GM21529 (cell line): Measurements from ENCODE around the gene ANKFN1.

Experiments used
- ATAC-seq: cut with Tn5 transposase; IDR thresholded peaks from one replicate; pipeline ENCODE4 v1.9.1; 2021; ENCODE audit not compliant: unreplicated experiment

The ANKFN1 gene, protein sequence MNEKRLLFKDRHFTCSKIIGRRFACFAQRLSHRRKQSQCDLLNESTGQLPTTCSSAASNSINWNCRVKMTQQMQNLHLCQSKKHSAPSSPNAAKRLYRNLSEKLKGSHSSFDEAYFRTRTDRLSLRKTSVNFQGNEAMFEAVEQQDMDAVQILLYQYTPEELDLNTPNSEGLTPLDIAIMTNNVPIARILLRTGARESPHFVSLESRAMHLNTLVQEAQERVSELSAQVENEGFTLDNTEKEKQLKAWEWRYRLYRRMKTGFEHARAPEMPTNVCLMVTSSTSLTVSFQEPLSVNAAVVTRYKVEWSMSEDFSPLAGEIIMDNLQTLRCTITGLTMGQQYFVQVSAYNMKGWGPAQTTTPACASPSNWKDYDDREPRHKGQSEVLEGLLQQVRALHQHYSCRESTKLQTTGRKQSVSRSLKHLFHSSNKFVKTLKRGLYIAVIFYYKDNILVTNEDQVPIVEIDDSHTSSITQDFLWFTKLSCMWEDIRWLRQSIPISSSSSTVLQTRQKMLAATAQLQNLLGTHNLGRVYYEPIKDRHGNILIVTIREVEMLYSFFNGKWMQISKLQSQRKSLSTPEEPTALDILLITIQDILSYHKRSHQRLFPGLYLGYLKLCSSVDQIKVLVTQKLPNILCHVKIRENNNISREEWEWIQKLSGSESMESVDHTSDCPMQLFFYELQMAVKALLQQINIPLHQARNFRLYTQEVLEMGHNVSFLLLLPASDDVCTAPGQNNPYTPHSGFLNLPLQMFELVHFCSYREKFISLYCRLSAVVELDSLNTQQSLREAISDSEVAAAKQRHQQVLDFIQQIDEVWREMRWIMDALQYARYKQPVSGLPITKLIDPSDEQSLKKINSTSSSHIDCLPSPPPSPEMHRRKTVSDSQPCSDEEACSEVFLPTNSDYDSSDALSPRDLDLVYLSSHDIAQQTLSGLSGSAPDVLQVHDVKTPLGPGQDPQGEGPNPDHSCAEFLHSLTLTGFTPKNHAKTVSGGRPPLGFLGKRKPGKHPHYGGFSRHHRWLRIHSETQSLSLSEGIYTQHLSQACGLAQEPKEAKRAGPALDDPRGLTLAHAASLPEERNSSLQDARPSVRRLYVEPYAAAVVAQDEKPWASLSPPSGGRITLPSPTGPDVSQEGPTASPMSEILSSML

DNA sequence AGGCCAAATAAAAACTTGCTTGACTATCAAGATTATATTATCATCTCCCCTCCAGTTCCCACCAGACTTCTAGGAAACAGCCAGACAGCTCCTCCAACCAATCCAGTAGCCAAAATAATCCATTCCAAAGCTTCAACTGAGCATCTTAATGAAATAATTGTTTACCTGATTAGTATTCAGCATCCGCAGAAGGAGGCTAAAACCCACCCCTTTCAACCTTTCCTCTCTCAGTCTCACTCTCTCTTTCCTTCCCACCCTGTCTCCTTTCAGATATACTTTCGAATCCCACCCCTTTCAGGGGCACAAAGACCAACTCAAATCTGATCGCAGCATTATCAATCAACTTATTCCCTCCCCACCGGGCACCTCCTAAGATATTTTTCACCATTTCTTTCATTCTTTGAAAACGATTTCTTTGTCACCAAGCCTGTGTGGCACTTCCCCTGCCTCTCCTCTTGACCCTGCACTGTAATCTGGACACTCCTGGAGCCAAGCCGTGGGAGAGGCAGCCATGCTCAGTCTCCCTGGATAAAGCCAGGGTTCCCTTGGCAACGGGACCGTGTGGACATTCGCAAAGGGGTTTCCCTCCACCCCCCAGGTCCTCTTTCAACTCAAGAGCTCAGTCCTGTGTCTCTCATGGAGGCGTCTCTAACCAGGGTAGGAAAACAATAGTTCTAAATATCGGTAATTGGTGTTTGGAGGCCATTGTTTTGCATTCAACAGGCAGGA is at the start of gene ANKFN1:
TSS of gene ANKFN1 (plus strand) at position 602 of the 729 bp plus-strand sequence. CDS start 59,193 bp downstream, outside the sequence.
- no peak for ATAC-seq

DNA sequence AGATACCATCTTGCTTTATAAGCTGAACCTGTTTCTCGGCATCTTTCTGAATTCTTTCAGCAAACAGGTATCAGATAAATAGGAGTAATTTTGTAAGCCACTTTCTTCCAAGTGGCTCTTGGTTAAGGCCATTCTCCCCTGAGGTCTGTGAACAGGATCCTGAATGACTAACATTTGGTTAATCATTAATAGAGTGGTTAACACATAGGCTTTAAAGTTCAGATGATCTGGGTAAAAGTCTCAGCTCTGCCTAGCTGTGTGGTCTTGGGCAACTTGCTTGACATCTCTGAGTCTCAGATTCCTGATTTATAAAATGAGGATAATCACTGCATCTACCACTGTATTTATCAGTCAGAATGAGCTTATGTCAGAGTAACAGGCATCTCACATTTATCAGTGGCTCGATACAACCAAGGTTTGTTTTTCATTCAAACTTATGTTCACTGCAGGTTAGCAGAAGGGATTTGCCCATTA is 44.4 kb upstream of the ANKFN1 start:
- ATAC-seq = no peak

DNA sequence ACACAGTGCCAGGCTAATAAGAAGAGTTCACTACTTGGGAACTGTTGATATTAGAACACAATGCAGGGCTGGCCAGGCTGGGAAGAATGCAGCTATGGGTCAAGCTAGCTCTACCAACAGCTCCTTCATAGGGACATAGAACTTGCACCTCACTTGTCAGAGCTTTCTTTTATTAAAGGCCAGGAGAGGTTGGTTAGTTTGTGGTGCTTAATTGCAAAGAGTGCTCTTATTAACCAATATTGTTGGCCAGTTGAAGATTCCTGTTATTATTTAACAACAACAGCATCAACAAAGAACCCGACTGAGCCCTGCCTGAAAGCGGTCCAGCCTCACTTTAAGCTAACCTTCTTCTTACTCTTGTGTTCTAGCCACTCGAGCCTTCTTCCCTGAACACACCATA is 43.4 kb upstream of the ANKFN1 start:
- ATAC-seq = no peak

DNA sequence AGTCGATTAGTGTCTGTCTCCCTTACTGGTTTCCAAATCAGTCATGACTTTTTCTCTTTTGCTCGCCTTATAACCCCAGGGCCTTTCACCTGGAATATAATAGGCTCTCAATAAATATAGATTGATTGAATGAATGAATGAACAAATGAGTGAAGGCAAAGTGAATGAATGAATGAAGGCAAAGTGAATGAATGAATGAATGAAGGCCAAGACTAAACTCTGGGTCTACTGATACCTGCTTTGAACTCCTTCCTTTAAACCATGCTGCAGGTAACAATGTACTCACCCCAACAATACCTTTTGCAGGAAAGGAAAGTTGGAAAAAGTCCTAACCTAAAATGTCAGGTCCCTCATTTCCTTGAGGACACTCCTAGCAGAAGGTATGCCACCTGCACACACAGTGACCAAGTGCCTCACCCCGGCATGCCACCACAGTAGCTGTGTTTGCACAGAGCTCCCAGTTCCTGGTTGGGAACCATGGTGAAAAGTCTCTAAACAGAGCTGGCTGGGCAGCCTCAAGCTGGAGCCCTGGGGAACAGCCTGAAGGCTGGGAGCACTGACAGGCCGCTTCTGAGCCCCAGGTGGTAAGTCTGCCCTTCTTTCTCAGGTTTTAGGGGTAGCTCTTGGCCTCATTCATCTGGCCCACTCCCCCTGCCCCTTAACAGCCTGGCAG is 42.7 kb upstream of the ANKFN1 start:
- ATAC-seq = no peak

DNA sequence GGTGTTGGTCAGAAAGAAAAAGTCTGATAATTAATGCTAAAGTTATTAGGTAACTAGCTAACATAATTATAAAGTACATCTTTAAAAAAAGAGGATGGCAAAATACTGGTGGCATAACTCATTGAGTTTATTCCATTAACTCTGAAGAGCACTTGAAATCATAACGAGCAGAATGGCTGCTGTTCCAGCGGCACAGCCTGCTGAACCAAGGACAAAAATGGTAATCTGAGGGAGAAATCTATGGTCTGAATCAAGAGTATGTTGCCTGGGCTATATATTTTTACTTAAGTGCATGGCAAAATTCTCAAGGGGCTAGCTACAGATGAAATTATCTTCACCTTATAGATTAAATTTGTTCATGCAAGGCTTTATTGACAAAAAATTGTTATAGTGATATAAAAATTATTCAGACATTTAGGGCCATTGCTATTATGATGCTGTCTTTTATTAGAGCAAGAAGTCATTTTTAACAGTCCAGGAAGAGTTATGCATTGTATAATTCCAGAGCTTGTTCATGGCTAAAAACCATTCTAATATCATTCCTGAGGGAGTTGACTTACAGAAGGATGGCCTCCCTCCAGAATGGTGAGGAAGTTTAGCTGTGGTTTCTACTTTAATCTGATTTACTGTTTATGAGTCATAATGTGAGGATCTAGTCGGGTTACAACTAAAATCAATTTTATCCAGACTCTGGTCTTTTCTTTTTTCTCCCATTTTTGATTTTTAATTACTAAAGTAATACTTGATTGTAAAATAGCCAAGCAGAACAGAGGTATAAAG is 41.4 kb upstream of the ANKFN1 start:
- no peak for ATAC-seq

DNA sequence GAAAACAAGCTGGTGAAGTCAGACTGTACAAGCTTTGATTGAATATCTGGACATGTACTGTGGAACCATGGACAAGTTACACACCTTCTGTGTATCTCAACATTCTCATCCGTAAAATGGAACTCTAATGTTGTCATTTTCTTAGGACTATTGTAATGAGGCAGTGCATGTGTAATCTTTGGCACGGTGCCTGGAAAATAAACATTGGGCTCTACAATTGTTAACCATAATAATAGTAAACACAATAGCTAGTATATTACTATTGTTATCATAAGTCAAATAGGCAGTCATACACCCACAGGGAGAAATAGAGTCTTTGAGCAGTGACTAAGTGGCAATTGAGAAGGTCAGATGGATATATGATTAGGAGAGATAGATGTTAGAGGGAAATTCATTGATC is 39.8 kb upstream of the ANKFN1 start:
- no peak for ATAC-seq

DNA sequence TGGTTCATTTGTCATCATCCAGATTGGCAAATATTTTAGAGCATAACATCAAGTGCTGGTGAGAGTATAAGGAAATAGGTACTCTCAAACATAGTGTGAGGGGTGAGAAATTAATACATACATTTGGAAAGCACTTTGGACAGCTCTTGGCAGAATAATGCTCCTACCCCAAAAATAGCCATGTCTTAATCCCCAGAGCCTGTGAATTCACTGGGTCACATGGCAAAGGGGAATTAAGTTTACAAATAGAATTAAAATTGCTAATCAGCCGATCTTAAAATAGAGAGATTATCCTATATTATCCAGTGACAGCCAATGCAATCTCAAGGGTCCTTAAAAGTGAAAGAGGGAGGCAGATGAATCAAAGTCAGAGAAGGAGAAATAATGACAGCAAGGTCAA is 38.8 kb upstream of the ANKFN1 start:
- no peak for ATAC-seq

DNA sequence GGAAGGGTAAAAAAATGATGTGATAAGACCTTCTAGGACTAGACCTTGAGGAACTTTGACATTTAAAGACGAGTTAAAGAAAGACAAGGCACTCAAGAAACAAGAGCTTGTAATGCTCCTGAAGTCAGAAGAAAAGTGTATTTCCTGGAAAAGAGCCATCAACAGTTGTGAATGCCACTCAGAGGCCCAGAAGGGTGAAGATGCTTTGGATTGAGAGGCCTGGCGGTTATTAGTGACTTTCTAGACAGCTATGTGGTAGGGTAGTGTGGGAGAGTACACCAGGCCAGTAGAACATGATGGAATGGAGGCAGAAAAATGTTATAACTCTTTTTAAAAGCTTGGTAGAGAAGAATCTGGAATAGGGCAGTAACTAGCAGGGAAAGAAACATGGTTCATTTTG is 34.1 kb upstream of the ANKFN1 start:
- ATAC-seq = no peak

DNA sequence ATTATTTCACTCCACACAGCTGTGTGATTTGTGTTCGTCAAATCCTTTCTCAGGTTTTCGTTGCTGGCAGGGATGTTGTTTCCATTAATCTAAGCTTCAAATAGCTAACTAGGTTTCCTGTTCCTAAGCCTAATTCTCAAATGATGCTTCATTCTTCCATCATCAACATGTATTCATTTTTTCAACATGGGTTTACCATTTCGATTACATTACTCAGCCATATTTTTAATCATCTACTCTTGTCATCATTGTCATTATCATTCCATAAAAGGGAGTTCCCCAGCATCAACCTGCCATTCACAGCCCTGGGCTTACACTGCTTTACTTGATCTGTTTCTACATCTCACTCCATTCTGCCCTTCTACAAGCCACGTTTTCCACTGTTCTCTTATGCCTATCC is 33.3 kb upstream of the ANKFN1 start:
- ATAC-seq = no peak

DNA sequence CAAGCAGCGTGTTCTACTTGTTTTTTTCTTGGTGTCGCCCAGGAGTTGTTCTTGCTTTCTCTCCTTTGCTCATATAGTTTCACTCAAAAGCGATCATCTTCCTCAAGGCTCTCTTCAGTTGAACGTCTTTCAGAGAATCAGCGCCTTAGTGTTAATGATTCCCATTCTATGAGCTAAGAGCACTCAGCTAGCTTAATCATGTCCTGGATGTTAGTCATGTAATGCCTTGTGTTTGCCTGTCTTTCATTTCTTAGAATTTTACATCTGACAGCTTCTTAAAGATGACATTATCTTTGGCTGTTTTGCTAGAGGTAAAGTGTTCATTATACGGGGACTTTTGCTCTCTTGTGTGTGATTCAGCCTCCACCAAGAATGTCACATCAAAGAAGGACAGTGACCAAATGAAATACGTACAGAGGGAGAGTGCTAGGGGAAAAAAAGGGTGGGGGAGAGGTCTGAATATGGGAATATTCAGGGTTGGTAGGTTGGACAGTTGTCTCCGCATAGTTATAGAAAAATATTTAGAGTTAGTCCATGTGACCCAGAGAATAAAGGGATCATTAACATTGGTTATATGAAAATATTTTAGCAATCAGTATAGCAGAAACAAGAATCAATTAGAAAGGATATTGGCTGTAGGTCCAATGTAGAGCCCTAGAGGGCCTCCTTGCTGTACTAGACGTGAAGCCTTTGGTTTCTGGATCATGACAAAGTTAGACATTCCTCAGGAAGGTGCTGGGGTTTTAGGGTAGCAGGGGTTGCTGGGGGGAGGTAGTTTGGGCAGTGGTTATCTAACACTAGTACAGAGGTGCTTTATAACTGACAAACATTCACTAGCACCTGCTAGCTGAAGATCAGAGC is 31.9 kb upstream of the ANKFN1 start:
- no peak for ATAC-seq

DNA sequence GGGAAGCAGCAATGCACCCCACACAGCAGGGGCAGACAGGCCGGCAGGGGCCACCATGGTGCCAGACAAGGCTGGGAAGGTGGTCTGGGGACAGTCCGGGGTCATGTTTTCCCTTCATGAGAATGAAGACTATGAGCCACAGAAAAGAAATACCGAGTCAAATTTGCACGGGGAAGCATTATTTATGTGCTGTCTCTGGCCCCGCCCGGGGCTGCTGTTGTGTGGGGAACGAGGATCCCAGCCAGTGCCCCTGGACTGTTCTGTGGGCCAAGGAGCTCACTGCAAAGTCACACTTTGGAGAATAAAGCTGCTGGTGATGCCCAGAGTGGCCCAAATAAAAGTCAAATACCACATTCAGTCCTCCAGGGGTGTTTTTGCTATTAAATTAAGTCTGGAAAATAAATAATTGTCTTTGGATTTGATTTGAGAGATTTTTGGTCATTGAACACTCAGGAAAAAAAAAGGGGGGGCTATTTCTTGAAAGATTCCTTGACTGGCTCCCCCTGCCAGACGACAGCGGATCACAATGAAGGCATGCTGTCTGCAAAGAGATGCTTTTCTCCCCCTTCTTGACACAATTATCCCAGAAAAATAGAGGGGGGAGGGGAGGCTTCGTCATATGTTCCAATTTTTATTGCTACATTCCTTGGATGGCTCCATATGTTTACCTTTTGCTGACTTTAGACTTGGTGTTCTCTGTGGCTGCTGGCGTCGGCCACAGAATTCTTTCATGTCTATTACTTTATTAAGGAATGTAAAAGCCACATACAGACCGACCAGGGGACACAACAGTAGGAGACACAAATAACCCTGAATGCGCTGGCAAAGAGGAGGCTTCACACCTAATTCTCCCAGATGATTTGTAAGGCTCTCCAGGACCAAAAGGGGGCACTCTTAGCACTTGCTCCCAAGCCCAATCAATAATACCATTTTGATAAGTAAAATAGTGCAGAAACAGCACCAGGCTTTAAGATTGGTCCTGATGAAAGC is 27.1 kb upstream of the ANKFN1 start:
- ATAC-seq = no peak

DNA sequence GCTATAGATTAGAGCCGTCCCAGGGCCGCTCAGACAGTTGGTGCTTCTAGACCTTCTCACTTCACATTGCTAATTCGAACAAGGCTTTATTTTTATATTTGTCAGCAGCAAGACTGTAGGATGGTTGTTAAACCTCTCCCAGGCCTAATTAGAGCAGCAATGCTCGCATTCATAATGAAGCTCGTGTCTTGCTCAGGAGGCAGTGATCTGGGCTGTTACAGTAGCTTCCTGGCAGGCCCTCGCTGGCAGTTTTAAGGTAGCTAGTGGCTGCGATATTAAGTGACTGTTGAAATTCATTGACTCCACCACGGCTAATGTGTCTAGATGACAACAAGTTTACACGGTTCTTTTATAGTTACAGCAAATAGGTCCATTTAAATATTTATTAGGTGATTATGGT is 23.2 kb upstream of the ANKFN1 start:
- no peak for ATAC-seq

DNA sequence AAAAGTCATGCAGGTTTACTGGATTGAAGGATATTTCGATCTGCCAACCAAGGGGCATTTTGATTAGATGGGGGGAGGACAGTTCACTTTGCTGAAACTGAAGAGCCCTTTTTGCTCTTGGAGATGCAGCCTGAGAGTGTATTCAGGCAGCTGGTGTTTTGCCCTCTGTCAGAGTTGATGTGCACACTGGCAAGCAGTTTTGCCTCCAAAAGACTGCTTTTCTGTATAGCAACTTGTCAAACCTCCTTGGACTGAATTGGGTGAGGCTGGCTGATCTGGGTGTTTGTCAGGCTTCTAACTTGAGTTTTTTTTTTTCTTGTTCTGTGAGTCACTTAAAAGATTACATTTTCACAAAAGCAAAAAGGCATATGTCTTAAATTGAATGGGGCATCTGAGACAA is 22.6 kb upstream of the ANKFN1 start:
- ATAC-seq = no peak

DNA sequence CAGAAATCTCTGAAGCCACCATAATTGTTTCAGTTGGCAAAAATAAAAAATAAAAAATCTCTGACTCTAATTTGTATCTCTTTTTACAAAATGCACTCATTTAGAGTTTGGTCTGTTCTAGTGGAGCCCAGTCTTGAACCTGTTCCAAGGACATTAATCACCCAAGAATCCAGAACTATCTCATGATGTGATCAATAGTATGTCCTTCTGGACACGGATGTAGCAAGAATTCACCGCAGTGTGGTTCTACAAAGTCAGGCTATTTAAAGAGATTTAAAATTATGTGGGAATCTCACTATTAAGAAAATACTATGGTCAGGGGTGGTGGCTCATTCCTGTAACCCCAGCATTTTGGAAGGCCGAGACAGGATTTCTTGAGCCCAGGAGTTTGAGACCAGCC is 21.8 kb upstream of the ANKFN1 start:
- no peak for ATAC-seq

DNA sequence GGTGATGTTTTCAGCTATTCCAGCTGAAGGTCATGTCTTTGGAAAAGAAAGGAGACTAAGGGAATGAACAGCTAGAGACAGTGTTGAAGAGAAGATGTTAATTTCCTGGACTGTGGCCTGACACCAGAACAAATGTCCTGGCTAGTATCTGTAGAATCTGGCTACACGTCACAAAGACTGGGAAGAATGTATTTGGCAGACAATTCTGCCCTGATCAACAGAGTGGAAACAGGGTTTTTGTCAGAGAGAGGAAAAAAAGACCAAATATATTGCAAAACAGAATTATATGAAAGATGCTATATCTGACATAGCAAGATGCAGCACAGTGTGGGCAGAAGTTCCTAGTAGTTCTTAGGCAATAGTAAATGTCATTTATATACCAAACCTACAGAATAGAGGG is 17.0 kb upstream of the ANKFN1 start:
- no peak for ATAC-seq

DNA sequence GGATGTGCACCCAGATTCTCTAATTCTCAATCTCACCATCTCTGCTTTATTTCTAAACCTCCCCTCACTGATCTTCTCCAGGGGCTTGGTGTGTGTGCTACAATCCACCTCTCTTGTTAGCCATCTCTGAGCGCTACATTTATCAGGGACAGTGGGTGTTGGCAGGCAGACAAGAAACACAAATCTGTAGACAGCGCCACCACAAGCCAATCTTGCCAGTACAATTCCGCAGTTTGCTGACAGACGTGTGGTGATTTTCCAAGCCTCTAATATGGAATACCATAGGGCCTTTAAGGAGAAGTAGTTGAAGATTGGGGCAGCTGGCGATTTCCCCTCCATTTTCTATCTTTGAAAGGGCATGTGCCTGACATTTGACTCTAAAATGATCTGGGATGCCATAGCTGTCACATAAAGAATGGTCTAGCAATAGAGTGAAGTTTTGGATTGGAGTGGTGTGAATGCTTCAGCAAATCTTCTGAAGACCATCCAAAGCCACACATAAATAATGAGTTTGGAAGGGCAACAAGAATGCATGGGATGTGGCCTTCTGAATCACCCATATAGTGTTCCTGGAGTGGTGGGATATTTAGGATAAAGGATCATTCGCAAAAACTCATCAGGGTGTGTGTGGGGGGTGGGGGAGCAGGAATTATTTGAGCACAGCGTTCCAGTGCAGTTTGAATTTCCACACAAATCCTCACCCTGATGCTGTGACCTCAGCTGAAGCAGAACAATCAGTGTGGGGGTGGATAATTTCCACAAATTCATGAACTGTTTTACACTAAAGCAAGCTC is 12.0 kb upstream of the ANKFN1 start:
- ATAC-seq = no peak

DNA sequence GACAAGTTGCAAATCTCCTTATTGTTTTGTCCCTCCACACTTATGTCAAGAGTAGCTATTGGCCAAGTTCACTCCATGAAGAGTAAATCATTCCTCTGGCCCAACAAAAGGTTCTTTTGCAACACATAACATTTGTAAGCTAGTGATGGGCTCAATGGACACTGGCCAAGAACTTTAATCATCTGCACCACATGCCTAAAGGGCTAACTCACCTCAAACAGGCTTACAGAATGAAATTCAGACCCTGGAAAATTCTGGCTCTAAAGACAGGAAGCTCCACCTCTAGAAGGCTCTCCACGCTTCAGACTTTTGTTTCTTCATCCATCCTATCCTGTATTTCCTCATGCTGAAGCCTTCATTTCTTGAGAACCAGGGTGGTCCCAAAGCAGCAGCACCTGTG is 10.9 kb upstream of the ANKFN1 start:
- no peak for ATAC-seq
